ENCODE measurements around the gene DNAJA3. TPM values are rescaled to one million over a fixed set of nuclear protein-coding genes. Genes with fewer than 3 reads are reported as not detected.

DNAJA3 gene
- total and polyA plus RNA-seq, 9 of the 15 experiments (the other 6 are each of a cell fraction or from before 2014, with no cell fraction given): 8.1 to 105 (median 79.0) TPM

GRCh38 chr16:4433914-4434787 is 8.5 kb downstream of the DNAJA3 start (continued):
- TF ChIP-seq RAD51 (IDR thresholded peaks at IDR 0.05; ENCODE audit: borderline replicate concordance, low read depth) (peak; percentile 63; the same call in 1 of the 2 replicates), ILF3 (IDR thresholded peaks at IDR 0.05; ENCODE audit: borderline replicate concordance) (peak; percentile 58; the same call in 1 of the 2 replicates), MXI1 (IDR thresholded peaks at IDR 0.05; ENCODE audit: low read depth, low read length) (peak; percentile 77; the same call in 1 of the 2 replicates), C11orf30 (IDR thresholded peaks at IDR 0.05; ENCODE audit: low read depth) (no peak), ZNF311 (CRISPR knock-in tag; IDR thresholded peaks at IDR 0.05) (0 out of 2 replicates have a peak, but pooled peaks have one; percentile 11), ZNF609 (CRISPR knock-in tag; IDR thresholded peaks at IDR 0.05; ENCODE audit: borderline replicate concordance) (no peak), NFE2L1 (tag; IDR thresholded peaks at IDR 0.05; ENCODE audit: borderline replicate concordance, low read depth) (no peak), GABPB1 (CRISPR knock-in tag; IDR thresholded peaks at IDR 0.05) (peak; percentile 40; the same call in 1 of the 2 replicates), ZNF644 (tag; IDR thresholded peaks at IDR 0.05; ENCODE audit: low read depth) (no peak), DLX4 (CRISPR knock-in tag; IDR thresholded peaks at IDR 0.05) (no peak), ELF4 (CRISPR knock-in tag; IDR thresholded peaks at IDR 0.05) (peak; percentile 73; the same call in 1 of the 2 replicates), DDX20 (tag; IDR thresholded peaks at IDR 0.05; ENCODE audit: low read depth) (no peak), GATA2 (CRISPR knock-in tag; IDR thresholded peaks at IDR 0.05) (peak; percentile 57), CAMTA2 (CRISPR knock-in tag; conservative IDR thresholded peaks at IDR 0.05) (0 out of 2 replicates have a peak, but pooled peaks have one; percentile 24), ZBTB34 (CRISPR knock-in tag; IDR thresholded peaks at IDR 0.05) (no peak), SAP30 (IDR thresholded peaks at IDR 0.05; ENCODE audit: borderline replicate concordance, insufficient read depth, low read depth, low read length, poor library complexity, severe bottlenecking) (peak; percentile 30), TBL1XR1 (IDR thresholded peaks at IDR 0.05; ENCODE audit: low read length in 2 of 2) (0 out of 4 replicates have a peak, but pooled peaks have one; percentile 17 to 31), POLR2G (IDR thresholded peaks at IDR 0.05; ENCODE audit: low read depth, low read length) (0 out of 2 replicates have a peak, but pooled peaks have one; percentile 47)
